IPS-11a (cell line): Measurements from ENCODE around the gene INO80B.

ENCODE experiments used
- H3K4me3 ChIP-seq: one replicate; pipeline ENCODE4 v1.5.1; 2013; ENCODE audit warnings: low read depth, low read length, control low read depth

INO80B gene

DNA sequence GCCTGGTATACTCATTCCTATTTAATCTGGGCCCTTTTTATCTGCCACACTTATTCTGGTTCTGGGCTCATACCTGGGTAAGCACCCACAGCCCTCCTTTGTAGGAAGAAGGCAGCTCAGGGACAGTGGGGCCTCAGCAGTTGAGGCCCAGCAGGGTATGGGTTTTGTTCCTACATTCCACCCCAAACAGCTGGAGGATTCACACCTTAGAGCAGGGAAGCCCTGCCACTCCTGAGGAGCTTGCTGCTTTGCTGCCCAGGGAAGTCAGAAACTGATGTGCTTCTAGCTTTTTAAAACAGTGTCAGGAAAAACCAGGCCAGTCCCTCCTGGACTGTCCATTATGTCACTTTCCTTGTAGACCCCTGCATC lies 45.7 kb downstream of the INO80B start:
- no peak overlapping the region for H3K4me3 ChIP-seq

DNA sequence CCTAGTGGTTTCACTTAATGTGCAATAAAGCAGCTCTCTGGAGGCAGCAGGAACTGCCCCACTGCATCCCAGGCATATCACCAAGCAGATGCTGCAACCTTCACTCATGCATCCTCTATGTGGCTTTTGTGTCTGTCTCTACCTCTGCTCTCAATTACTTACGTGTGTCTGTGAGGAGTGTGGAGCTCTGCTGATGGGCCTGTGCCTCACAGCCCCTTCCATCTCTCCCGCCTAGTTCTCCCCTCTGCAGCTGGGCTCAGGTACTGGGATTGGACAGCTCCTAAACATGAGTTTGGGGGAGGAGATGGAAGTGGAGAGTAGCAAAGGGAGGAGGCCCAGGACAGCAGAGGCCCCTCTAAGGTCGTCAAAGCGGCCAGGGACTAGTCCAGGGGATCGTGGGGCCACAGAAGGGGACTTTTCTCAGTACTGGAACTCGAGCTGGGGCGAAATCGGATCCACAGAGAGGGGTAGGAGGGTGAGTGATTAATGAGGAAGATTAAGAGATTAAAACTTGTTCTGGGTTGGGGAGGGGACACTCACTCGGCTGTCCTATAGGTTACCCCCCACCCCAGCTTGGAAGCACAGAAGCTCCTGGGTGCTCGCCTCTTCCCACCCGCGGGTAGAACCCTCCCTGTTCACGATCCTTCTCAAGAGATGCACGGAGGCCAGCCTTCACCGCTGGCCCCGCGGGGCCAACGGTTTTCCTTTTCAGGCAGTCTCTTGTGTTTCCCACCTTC lies 46.6 kb downstream of the INO80B start:
- no peak overlapping the region for H3K4me3 ChIP-seq

DNA sequence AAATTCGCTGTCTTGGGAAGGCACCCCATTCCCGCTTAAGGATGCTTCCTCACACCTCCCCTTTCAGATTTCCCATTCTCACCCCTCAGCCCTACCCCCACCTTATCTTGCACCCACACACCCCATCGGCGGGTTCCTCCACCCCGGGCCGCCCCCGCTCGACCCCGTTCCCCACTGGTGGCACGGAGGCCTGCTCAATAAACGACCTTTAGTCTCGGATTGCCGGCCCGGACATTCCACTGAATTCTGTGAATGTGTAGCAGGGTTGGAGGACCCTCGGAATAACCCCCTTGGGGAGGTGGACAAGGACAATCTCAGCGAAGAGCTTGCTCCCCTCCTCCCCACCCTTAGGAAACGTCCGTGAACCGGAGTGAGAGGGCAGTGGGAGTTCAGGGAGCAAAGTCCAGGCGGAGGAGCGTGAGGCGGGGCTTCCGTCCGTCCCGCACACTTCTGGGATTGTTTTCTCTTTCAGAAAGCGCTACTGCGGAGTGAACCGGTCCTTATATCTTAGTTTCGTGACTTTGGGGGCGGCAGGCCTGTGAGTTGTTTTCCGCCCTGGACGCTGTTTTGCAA lies 47.3 kb downstream of the INO80B start:
- H3K4me3 ChIP-seq, result peak overlapping the region; percentile 24

DNA sequence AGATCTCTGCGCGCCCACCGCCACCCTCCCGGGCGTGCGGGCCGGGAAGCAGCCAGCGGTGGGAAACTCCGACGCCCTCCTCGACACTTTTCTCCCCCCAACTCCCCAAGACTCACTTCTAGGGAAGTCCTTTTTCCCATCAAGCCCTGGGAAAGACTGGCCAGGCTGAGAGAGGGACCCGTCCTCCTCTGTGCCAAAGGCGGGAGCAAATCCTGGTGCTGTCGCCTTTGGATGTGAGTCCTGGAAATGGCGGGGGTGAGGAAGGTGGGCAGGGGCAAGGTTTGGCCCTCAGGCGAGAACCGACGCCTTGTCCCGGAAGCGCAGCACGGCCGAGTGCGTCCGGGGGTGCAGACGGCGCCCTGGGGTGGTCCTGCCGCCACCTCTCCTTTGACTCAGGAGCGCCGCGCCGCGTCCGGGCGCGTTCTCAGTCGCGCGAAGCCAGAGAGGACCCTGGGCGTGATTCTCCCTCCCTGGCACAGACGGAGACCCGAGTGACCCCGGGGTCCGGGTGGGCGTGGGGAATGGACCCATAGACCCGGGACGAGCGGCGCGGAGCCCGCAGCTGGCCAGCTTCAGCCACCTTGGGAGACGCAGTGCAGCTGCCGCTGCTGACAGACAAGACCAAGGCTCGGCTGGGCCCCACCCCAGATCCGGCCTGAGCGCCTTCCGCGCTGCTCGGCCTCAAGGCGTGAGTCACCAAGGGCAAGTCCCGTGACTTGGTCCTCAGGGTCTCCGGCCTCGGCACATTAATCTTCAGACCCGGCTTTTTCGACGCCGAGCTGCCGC lies 48.0 kb downstream of the INO80B start:
- peak overlapping the region; percentile 24 for H3K4me3 ChIP-seq

DNA sequence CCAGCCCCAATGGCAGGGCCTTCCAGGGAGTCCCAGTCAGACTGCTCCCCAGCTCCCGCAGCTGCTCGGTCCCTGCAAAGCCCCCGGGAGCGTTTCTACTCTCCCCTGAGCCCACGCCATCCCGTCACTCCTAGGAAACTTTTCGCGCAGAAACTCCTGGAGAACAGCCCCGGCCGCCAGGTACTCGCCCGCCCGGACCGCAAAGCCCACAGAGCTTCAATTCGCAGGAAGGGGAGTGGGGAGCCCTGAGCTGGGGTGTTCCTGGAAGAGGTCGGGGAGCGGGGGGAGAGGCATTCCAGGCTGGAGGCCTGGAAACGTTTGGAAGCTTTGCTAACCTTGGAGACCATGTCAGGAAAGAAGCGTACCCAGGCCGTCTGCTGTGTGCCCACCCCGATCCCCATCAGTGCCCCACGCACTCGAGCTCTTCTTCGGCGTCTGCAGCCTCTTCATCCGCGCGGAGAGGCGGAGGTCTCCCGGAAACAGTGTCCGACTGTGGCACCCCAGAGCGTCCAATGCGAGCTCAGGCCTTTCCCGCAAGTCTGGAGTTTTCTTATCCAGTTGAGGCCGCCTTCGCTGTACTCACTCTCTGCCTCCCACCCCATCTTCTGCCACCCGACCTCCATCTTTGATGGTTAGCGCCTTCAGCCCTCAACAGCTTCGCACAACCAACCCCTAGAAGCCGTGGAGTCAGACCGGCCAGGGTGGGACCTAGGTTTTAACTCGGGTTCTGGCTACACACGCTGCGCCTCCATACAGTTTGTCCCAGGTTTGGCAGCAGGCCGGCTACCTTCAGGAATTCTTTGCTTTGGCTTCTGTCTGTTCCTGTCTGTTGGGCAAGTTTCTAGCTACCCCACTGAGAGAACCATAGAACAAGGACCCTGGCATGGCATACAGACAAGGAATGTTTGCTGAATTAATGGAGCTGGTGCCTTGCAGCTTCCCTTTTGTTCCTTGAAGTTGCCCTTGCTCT lies 48.9 kb downstream of the INO80B start:
- H3K4me3 ChIP-seq, result peak overlapping the region; percentile 24

DNA sequence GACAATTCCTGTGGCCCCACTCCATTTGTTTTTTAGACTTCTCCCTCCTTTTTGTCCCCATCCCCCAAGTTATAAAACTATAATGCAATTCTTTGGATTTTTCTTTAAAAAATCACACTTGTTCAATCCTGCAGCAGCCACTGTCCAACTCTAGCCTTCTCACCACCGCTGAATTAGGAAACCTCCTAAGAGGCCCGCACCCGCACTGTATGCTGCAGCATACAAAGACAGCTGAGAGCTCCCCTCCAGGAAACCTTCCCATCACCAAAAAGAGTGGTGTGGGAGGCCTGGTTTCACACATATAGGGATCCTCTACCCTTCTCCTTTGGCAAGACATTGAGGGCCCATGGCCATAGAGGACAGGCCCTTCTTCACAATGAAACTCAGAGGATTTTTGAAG lies 49.7 kb downstream of the INO80B start:
- H3K4me3 ChIP-seq, result no peak overlapping the region

DNA sequence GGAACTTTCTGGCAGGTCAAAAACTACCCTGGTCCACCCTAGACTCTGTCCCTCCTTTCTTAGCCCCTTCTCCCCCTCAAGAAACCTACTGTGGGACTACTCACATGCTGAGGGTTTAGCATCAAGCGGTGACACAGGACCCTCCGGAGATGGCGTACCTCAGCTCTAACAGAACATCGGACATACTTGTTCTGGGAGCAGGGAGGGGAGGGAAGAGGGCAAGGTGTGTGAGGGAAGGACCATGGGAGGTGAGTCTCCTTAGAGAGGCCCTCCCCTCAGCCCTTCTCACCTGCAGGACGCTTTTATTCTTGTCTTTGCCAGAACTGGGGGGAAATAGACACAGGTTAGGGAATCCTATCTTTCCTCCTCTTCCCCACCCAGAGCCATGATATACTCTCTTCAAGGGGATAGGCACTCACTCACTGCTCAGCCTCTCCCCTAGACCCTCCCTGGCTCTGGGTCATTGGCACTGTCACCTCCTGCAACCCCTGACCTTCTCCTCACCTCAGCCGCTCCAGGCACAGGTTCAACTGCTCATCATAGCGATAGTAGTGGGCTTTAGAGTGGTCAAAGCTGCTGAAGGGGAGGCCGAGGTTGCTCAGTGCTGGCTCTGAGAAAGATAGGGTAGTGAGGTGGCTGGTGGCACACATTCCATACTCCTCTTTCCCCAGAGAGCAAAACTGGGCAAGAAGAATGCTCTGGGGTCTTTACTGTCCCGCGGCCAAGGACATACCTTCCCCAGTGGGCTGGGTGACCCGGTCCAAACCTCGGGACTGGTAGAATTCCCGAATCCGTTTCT lies 50.8 kb downstream of the INO80B start:
- H3K4me3 ChIP-seq, result no peak overlapping the region

DNA sequence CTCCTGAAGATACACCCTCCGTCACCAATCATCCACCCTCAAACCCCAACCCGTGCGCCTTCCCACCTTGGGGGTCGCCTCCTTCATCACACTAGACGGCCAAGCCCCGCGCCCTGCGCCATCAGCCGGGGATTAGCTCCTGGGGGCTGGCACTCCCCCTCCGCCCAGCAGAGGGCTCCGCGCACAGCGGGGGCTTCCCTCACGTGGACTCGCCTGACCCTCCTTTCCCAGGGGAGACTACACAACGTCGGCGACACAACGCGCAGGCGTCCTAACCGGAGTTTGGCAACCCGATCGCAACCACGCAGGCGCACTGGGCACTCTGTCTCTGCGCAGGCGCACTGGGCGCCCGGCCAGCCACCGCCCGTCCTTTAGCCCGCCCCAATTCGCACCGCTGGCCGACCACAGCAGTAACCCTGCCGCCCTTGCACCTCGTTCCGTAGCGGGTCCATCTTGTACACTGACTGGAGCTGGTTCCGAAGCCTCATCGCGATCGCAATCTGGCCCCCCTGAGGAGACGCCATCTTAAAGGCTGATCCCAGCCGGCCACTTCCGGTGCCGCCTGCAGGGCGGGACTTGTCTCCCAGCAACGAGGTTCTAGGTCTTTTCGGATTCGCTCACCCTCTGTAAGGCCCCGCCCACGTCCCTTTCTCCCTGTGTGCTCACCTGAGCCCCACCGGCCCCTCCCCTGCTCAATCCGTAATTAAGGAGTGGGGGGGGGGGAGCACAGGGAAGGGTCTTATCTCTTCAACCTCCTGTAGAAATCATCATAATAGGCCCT lies 52.4 kb downstream of the INO80B start, which contains the start of gene PCGF1:
TSS of gene PCGF1 (minus strand) at position 551 of the 781 bp plus-strand sequence. CDS start at position 524, 27 bp downstream.
- H3K4me3 ChIP-seq, result peak within 1 kb of the TSS; percentile 99
